GM18508 (cell line): ENCODE results near the gene GPR32.
"Not testable (repeated sequence)": the region's sequence is repeated elsewhere in the genome, so short reads cannot be mapped to it uniquely, and the experiment has no call there.

Experiments
- ATAC-seq: cut with Tn5 transposase; IDR thresholded peaks from one replicate; pipeline ENCODE4 v1.9.1; 2021; ENCODE audit warnings: moderate number of reproducible peaks; ENCODE audit not compliant: insufficient read depth, unreplicated experiment

The GPR32 gene

DNA sequence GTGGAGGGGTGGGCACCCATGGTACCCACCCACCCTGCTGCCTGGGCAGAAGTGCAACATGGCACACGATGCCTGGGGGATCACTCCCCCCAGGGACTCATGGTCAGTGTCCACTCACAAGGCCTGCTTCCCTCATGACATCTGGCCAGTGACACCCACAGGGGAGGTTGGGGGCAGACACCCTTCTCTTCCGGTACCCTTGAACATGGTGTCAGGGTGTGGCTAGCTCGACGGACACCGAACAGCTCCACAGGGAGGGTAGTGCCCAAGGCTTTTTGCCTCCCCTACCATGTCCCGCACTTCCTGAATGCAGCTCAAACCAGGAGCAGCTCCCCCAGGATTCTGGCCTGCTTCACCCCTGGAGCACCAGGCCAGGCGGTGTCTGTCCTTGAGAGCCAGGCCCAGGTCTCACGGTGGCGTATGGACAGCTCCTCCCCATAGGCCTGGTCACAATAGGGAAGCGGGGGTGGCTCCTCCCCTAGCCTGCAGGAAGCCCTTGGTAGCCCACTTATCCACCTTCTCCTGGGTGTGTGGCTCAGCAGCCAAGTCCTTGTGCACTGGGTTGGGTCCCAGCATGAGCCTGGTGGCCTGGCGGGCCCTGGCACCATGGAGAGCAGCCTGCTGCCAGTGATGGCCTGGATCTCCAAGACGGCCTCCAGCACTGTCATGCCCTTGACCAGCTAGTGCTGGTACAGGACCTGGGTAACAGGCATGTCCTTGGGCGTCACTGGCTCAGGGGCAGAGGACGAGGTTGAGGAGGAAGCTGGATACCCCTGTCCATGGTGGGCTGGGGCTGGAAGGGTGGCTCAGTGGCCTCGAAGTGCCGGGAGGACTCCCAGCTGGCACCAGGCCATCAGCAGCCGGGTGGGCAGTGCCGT, 27.8 kb downstream of the GPR32 start:
- no peak for ATAC-seq

DNA sequence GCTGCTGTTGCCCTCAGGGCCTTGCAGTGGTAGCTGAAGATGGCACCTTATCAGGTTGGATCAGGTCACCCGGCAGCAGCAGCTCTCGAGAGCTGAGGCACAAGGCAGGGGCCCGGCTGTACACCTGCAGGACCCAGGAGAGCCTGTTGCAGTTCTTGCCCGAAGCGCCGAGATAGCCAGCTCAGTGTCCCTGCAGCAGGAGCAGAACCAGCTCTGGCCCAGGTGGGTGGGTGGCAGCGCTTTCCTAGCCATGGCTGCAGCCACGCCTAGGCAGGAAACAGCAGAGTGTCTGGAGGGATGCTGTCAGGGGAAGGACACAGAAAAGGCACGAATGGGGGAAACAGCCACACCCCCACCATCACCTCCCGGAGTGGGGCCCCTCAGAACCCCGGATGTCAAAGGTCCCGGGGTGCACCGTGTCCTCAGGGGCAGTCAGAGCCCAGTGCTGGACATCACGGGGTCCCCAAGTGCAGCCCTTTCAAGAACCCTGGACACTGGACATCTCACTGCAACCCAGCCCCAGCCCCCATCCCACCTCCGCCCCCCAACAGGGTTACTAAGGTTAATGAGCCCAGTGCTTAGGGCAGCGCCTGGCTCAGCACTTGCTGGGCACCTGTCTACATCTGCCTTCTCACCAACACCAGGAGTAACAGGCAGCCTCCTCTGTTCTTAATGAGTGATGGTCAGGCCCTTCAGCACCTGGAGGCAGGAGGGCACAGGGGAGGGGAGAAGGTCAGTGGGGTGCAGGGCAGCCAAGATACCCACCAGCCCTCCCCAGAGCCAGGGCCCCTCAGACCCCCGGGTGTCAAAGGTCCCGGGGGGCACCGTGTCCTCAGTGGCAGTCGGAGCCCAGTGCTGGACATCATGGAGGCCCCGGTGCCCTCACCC, 28.6 kb downstream of the GPR32 start:
- no peak for ATAC-seq

DNA sequence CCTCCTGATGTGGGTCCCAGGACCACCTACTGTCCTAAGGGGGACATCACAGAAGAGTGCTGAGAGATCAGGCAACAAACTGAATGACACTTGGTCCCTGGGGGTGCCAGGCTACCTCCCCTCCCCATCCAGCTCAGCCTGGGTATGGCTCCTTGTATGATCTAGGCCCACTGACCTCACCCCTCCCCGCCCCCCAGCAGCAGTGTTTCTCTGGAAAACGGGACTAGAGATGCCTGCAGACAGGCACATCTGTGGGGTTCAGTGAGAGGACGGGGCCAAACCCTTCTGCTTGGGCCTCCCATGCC, 29.2 kb downstream of the GPR32 start:
- no peak for ATAC-seq

DNA sequence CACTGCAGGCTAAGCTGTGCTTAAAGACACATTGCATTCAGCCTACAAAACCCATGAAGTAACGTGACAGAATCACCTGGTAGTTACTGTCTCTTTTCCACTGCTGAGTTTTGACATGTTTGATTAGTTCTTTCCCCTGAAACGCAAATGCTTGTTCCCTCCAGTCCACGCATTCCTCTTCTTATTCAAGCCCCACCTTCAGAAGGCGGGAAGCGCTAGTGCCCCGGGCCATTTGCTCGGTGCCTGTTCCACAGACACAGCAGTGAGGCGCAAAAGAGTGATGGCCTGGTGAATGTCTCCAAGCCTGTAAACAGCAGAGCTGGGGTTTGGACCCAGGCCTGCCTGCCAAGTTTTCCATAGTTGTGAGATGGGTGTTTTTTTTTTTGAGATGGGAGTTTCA, 30.8 kb downstream of the GPR32 start:
- no peak for ATAC-seq

DNA sequence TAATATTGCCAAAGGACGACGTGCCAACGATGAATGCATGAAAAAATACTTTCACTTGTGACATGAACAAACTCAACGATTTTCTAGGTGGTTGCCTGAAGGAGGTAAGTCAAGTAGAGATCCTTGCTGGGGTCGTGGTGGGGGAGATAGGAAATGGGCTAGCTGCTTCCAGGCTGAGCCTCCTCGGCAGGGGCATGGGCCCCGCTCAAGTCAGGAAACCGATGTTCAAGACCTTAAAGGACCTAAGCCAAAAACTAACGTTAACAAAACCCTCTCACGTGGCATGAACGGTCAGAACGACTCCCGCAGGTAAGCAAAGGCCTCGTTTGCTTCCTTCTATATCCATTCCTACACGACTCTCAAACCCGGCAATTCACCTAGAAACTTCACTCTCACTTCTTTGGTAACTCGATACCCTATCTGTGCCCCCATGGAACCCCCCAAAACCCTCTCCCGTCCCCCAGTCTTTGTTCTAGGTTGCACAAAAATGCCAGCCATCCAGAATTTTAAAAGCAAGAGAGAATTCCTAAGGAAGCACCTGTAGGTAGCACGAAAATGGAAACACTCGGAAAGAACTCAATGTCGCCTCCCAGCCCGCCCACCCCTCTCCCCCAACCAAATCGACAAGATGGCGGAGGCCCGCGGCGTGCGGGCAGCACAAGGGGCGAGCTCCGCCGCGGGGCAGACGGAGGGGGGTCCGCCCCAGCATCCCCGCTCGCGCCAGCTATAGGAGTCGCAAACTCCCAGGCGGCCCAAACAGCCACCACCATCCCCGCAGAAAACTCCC, 33.6 kb downstream of the GPR32 start:
- ATAC-seq, result no peak

DNA sequence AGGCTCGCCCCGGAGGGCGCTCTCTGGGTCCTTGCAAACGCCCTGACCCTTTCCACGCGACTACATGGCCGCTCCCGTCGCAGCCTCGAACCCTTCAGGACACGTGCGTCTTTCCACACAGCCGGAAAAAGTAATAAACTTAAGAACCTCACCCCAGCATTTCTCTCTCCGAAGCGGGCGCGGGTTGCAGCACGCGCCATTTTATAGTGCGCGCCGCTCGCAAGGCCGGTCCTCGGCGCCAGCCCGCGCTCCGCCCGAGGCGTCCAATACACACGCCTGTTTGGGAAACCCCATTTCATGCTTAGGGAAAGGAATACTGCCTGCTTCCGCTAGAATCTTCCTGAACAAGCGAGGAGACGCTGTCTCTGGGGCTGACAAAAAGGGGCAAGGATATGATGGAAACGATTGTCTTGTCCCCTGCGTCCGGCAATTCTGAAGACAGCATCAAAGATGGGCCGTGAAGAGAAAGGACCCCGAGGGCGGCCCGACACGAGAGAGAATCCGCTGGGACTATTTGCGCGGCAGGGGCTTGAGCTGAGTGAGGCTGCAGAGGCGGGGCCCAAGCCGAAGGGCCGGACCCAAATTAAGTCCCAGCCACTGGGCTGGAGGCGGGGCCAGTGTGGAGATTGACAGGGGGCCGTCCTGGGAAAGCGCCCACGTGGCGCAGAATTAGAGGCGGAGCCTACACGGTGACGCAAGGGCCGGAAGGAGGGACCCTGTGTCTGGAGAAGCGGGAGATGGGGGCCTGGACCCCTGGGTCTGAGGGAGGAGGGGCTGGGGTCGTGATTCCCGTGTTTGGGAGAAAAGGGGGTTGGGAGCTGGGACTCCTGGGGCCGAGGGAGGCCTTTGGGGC, 34.4 kb downstream of the GPR32 start:
- no peak for ATAC-seq

DNA sequence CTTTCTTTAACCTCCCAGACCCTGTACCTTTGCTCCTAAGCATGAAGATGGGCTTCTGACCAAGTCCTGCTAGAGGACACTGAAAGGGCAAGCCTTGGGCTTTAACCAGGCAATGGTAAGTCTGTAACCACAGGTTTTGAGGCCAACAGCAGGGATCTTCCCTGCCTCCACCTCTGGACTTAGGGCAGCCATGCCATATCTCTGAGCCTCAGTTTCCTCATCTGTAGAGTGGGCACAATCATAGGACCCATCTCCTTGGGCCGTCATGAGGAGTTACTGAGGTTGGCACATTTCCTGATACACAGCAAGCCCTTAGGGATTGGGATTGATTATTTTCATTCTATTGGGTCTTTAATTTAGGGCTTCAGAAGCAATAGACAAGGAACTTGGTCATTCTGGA, 38.6 kb downstream of the GPR32 start:
- no peak for ATAC-seq

DNA sequence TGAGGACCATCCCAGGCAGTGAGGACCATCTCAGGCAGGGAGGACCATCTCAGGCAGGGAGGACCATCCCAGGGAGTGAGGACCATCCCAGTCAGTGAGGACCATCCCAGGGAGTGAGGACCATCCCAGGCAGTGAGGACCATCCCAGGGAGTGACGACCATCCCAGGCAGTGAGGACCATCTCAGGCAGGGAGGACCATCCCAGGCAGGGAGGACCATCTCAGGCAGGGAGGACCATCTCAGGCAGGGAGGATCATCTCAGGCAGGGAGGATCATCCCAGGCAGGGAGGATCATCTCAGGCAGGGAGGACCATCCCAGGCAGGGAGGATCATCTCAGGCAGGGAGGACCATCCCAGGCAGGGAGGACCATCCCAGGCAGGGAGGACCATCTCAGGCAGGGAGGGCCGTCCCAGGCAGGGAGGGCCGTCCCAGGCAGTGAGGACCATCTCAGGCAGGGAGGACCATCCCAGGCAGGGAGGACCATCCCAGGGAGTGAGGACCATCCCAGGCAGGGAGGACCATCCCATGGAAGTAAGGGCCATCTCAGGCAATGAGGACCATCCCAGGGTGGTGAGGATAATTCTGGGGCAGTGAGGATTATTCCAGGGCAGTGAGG, 41.5 kb downstream of the GPR32 start:
- ATAC-seq, result not testable (repeated sequence)

DNA sequence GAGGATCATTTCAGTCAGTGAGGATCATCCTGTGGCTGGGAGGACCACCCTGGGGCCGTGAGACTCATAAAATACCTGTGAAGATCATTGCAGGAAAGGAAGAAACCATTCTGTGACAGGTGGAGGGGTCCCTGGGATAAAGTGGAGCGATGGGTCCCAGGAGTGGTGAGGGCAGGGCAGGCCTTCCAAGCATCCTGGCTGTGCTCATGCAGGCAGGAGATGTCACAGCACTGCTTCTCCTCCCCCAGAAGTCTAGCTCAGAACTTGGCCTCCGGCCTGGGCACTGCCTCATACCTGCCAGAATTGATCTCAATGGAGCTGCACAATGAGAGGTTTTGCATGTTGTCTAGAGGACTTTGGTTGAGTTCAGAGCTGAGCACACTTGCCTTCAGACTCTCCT, 42.2 kb downstream of the GPR32 start:
- ATAC-seq, result no peak

DNA sequence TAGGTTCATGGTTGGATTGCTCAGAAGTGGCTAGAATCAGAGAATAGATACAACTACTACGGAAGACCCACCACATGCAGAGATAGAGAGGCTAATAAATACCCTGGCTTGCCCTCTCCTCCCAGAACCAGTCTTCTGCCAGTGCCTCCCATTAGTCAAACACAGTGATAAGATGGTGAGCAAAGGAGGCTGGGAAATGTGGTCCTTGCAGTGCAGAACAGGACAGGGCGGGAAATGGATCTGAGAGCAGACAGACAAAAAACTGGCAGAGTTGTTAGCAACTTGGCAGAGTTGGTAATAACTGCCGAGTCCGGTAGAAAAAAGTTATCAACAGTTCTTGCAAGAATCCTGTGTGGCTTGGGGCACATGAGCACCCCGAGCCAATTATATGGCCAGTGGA, 44.6 kb downstream of the GPR32 start:
- ATAC-seq, result no peak

DNA sequence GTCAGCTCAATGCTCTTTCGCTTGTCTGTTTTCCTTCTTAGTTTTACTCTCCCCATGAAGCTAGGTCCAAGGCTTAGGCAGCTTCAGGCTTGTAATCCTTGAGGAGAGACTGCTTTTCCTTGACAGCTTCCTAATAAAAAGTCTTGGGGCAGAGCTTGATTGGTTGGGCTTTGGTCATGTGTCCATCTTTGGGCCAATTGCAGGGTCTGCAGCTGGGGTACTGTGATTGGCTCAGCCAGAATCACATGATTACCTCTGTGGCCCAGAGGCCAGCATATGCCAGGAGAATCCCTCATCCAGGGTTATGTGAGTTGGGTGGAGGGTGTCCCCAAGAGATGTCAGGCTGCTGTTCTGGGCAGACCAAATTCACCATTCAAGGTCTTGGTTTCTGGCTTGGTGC, 45.2 kb downstream of the GPR32 start:
- no peak for ATAC-seq

DNA sequence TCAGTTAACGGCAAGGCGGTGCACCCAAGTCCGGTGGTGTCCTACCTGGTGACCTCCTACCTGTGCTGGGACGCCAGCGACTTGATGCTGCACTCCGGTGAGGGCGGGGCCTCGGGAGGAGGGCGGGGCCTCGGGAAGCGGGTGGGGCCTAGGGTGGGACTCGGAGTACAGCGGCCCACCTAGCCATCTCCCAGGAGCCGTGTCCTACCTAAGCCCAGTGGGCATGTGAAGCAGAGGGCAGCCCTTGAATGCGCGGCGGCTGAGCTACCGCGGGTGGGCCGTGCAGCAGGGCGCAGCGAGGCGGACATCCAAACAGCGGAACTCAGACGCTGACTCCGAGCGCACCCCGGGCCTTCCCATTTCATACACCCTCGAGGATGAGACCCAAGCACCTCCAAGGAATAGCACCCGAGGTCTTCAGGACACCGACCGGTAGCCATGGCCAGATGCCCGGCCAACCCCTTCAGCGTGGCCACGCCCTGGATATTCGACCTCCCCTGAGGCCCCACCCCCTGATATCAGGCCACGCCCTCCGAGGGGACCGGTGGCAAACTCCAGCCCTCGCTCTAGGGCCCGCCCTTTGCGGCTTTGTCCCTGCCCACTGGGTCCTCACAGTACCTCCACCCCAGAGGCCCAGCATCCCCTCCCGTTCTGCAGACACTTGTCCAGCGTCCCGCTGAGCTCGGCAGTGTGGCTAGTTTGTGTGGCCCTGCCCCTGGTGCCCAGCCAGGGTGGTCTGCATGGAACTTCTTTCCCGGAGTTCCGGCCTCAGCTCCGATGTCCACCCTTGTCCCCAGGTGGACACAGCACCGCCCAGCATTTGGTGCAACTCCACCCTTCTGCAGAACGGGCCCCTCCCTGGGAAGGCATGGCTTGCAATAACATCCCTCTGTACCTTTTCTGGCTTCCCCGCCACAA, 47.9 kb downstream of the GPR32 start:
- ATAC-seq, result peak; percentile 26

DNA sequence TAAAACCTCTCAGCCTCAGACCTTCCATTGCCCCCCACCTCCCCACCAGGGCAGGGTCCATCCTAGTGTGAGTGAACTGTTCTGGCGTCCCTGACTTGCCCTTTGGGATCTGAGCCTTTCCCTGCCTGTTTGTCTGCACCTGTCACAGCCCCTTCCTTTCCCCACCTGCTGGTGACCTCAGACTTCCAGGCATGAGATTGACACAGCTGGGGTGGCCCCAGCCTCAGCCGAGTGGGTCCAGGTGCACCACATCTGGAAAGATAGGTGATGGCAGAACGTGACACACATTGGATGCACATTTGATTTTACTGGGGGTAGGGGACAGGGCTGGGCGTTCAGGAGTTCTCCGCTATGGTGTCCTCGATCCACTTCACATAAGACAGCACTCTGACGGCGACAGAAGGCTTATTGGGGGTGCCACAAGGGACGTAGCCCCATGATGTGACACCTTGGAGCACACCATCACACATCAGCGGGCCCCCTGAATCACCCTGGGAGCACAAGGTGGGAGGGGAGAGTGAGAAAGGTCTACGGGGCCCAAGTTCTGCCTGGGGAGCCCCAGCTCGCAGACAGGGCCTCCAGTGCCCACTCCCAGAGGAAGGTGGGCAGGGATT, 48.7 kb downstream of the GPR32 start:
- ATAC-seq, result no peak

DNA sequence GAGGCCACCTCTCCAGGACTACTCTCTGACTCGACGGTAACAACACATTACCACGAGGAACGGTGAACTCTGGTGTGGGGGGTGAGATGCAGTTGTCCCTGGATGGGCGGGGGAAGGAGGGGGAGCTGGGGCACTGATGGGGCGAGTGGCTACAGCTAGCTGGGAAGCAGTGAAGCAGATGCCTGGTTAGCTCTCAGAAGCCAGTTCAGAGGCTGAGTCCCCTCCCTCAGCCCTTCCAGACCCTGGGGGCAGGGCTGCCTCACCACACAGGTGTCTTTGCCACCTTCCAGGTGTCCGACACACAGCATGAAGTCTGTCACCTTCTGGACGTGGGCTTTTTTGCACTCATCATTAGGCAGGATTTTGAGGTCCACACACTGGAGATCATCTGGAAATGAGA, 49.4 kb downstream of the GPR32 start:
- ATAC-seq, result no peak

DNA sequence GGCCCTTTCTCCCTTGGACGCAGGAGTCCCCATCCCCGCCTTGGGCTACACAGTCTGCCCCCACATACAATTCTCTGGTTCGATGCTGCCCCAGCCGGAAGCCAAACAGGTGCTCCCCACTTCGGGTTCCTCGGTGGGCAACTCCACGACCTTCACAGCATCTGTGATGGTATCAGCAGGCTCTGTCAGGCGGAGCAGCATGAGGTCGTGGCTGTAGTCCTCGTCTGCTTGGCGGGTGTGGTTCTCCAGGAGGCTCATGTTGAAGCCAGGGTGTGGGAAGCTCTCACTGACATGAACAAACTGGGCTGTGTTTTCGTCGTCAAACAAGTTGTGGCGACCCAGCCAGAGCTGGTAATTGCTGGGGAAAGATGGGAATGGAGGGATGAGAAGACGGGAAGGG, 49.8 kb downstream of the GPR32 start:
- ATAC-seq, result no peak

DNA sequence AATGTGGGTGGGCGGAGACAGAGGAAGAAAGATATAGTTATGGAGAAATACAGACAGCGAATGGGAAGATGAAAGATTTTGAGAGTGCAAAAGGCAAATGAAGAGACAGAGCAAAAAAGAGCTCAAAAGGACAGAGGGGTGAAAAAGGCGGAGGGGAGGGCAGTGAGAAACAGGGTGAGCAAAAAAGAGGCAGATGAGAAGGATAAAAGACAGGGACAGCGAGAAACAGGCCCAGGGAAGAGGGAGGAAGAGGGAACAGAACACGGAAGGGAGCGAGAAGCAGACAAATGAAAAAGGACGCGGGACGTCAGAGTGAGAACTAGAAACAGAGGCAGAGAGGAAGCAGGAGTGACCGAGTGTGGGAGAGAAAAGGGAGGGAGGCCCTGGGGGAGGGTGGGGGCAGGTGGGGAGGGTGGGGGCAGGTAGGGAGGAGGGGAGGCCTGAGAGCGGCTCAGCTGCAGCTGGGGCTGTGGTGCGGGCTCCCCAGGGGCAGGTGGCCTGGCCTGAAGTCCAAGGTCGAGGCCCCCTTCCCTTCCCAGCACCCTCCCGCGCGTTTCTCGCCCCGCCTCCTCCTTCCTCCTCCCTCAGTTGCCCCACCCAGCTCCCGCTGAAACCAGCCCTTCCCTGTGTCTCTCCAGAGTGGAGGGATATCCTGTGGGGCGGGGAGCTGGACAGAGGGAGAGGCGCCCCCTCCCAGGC, 50.4 kb downstream of the GPR32 start:
- no peak for ATAC-seq

DNA sequence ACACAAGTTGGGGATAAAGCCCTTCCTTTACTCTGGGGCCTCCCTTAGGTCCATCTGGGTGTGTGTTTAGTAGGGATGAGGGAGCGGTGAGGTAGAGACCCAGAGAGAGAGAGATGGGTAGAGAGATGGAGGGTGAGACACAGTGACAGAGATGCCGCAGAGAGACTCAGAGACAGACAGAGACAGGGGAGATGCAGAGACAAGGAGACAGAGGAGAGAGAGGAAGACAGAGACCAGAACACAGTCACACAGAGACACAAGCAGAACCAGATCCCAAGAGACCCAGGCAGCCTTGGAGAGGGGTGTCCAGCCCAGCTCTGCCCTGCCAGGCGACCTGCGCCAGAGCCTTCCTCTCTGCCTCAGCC, 51.0 kb downstream of the GPR32 start:
- no peak for ATAC-seq
